IPS-NIHi11 (cell line): ENCODE data around the gene BUD13.
"Not testable (repeated sequence)": the region's sequence is repeated elsewhere in the genome, so short reads cannot be mapped to it uniquely, and the experiment has no call there.

Experiments
- DNase-seq: peaks from one replicate; pipeline ENCODE4 v3.0.0; 2012; ENCODE audit warnings: mixed read lengths, low spot score

Gene BUD13

GRCh38 chr11:116772443-116773202 is at the start of gene BUD13:
BUD13 (minus strand) TSS chr11:116772987; CDS start chr11:116772964, 23 bp downstream.
- peak; percentile 96 for DNase-seq

- DNase-seq, result no peak
Observed at GRCh38 chr11:116822575-116822974, 49.8 kb upstream of the BUD13 start.

GRCh38 chr11:116821050-116821918 is 48.5 kb upstream of the BUD13 start:
- DNase-seq, result peak; percentile 2

- no peak for DNase-seq
Observed at GRCh38 chr11:116819049-116819448, 46.3 kb upstream of the BUD13 start.

- DNase-seq, result no peak
Observed at GRCh38 chr11:116814502-116814901, 41.7 kb upstream of the BUD13 start.

- DNase-seq, result no peak
Observed at GRCh38 chr11:116813781-116814471, 41.1 kb upstream of the BUD13 start.

- DNase-seq, result no peak
Observed at GRCh38 chr11:116813170-116813569, 40.4 kb upstream of the BUD13 start.

GRCh38 chr11:116812109-116812508 is 39.3 kb upstream of the BUD13 start:
- DNase-seq, result no peak

- no peak for DNase-seq
Observed at GRCh38 chr11:116811194-116811593, 38.4 kb upstream of the BUD13 start.

GRCh38 chr11:116808262-116809175 is 35.7 kb upstream of the BUD13 start:
- no peak for DNase-seq

- no peak for DNase-seq
Observed at GRCh38 chr11:116807601-116808261, 34.9 kb upstream of the BUD13 start.

- DNase-seq, result no peak
Observed at GRCh38 chr11:116804001-116804400, 31.2 kb upstream of the BUD13 start.

GRCh38 chr11:116801662-116802061 is 28.9 kb upstream of the BUD13 start:
- not testable (repeated sequence) for DNase-seq

- DNase-seq, result no peak
Observed at GRCh38 chr11:116800610-116801009, 27.8 kb upstream of the BUD13 start.

GRCh38 chr11:116798368-116798767 is 25.6 kb upstream of the BUD13 start:
- no peak for DNase-seq

- DNase-seq, result no peak
Observed at GRCh38 chr11:116797816-116798215, 25.0 kb upstream of the BUD13 start.

- no peak for DNase-seq
Observed at GRCh38 chr11:116796548-116796947, 23.8 kb upstream of the BUD13 start.

- DNase-seq, result no peak
Observed at GRCh38 chr11:116794851-116795250, 22.1 kb upstream of the BUD13 start.

GRCh38 chr11:116793772-116794097 is 20.9 kb upstream of the BUD13 start:
- DNase-seq, result no peak

- DNase-seq, result no peak
Observed at GRCh38 chr11:116792869-116793771, 20.3 kb upstream of the BUD13 start.
